ENCODE data around the gene OVCA2.

The OVCA2 gene

GRCh38 chr17:2089021-2089422 is 47.2 kb downstream of the OVCA2 start:
- no peak for DNase-seq

- no peak for DNase-seq
These were observed 48.4 kb downstream of the OVCA2 start for GRCh38 chr17:2090210-2090641.

GRCh38 chr17:2090804-2091534 is 49.1 kb downstream of the OVCA2 start:
- DNase-seq: no peak

- no peak for DNase-seq
These were observed 50.4 kb downstream of the OVCA2 start for GRCh38 chr17:2092253-2092652.
